Measurements from ENCODE around the gene ZNF235. TPM values are rescaled to one million over a fixed set of nuclear protein-coding genes. Genes with fewer than 3 reads are reported as not detected.
A peak's percentile ranks its signal among the peaks of the same experiment; 100 is the strongest.

ZNF235 gene
- total RNA-seq, 4 donors from 2014 or later, result 1.9 to 3.3 (median 2.1) TPM

DNA sequence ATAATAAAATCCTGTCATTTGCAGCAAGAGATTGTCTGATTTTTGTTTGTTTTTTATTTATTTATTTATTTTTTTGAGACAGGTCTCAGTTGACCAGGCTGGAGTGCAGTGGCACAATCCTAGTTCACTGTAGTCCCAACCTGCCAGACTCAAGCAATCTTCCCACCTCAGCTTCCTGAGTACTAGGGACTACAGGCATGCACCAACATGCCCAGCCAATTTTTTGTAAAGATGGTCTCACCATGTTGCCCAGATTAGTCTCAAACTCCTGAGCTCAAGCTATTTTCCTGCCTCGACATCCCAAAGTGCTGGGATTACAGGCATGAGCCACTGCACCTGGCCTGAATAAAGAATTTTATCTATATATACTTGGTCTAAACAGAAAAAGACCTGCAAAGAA lies 27.5 kb downstream of the ZNF235 start:
- peaks cover 0 to 31% (median 8%) of the 10 kb centered on the region in 3 donors for H3K9me3 ChIP-seq
- H3K27me3 ChIP-seq, result no peaks in the 10 kb centered on the region
- no peaks in the 10 kb centered on the region for H3K4me1 ChIP-seq
- no peak overlapping the region for H3K27ac ChIP-seq
- TF ChIP-seq POLR2A (IDR thresholded peaks at IDR 0.05), result no peak
- TF ChIP-seq, protein P1, sequence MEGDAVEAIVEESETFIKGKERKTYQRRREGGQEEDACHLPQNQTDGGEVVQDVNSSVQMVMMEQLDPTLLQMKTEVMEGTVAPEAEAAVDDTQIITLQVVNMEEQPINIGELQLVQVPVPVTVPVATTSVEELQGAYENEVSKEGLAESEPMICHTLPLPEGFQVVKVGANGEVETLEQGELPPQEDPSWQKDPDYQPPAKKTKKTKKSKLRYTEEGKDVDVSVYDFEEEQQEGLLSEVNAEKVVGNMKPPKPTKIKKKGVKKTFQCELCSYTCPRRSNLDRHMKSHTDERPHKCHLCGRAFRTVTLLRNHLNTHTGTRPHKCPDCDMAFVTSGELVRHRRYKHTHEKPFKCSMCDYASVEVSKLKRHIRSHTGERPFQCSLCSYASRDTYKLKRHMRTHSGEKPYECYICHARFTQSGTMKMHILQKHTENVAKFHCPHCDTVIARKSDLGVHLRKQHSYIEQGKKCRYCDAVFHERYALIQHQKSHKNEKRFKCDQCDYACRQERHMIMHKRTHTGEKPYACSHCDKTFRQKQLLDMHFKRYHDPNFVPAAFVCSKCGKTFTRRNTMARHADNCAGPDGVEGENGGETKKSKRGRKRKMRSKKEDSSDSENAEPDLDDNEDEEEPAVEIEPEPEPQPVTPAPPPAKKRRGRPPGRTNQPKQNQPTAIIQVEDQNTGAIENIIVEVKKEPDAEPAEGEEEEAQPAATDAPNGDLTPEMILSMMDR (IDR thresholded peaks at IDR 0.05 in 4 of 5, conservative IDR thresholded peaks at IDR 0.05 in 1 of 5), result no peak
- in situ Hi-C loops (cut with MboI; ENCODE audit: low sequenced_read_pairs in 4 of 4), result no loop called here
- H3K36me3 ChIP-seq, result peaks cover 0 to 44% of the 10 kb centered on the region in 2 donors
- intact Hi-C loops (cut with DNase I; ENCODE audit: low total_unique reads), result no loop called here
- DNase-seq (no peak), ATAC-seq (no peak)
- no peak overlapping the region for H3K4me3 ChIP-seq

DNA sequence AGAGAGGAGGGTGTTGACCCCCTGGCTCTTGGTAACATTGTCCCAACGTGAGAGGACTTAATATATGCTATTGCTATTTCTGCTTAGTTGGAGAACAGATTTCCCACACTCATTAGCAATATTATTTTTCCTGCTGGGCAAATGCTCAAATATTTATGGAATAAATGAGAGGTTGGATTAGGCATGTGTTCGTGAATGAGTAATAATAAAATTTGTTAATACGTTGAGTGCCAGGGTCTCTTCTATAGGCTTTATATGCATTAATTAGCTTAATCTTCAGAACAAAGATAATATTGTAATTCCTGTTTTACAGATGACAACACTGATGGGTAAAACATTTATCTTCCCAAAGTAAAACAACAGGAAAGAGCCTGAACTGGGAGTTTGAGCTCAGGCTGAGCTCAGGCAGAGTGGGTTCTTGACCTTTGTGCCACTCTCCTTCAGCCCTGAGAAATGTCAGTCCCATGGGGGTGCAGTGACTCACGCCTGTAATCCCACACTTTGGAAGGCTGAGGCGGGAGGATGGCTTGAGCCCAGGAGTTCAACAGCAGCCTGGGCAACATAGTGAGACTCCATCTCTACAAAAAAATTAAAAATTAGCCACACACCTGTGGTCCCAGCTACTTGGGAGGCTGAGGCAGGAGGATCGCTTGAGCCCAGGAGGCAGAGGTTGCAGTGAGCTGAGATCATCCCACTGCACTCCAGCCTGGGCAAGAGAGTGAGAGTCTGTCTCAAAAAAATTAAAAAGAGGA lies 44.0 kb downstream of the ZNF235 start:
- peaks cover 0 to 9% (median 3%) of the 10 kb centered on the region in 3 donors for H3K9me3 ChIP-seq
- H3K36me3 ChIP-seq, result peaks cover 0 to 13% of the 10 kb centered on the region in 2 donors
- H3K4me3 ChIP-seq, result peak overlapping the region in 1 of 4 donors; percentile 44
- in situ Hi-C loops (cut with MboI; ENCODE audit: low sequenced_read_pairs in 4 of 4) (no loop called here), intact Hi-C loops (cut with DNase I; ENCODE audit: low total_unique reads) (no loop called here)
- peak overlapping the region in 1 of 4 donors; percentile 73 for H3K27ac ChIP-seq
- H3K27me3 ChIP-seq, result no peaks in the 10 kb centered on the region
- TF ChIP-seq, protein P1 (IDR thresholded peaks at IDR 0.05 in 4 of 5, conservative IDR thresholded peaks at IDR 0.05 in 1 of 5), result no peak
- TF ChIP-seq POLR2A (IDR thresholded peaks at IDR 0.05), result no peak
- DNase-seq, result no peak
- no peaks in the 10 kb centered on the region for H3K4me1 ChIP-seq
- no peak for ATAC-seq

- TF ChIP-seq POLR2A (IDR thresholded peaks at IDR 0.05), result no peak
- TF ChIP-seq, protein P1 (IDR thresholded peaks at IDR 0.05 in 4 of 5, conservative IDR thresholded peaks at IDR 0.05 in 1 of 5), result no peak
- peak overlapping the region; percentile 18 to 73 (median 50) for H3K27ac ChIP-seq
- no peaks in the 10 kb centered on the region for H3K4me1 ChIP-seq
- ATAC-seq (no peak), DNase-seq (no peak)
- in situ Hi-C loops (cut with MboI; ENCODE audit: low sequenced_read_pairs in 4 of 4) (no loop called here), intact Hi-C loops (cut with DNase I; ENCODE audit: low total_unique reads) (no loop called here)
- H3K36me3 ChIP-seq, result peaks cover 2 to 16% of the 10 kb centered on the region in 2 donors
- peaks cover 0 to 15% (median 3%) of the 10 kb centered on the region in 3 donors for H3K9me3 ChIP-seq
- H3K4me3 ChIP-seq, result peak overlapping the region; percentile 34 to 48 (median 46)
- H3K27me3 ChIP-seq, result no peaks in the 10 kb centered on the region
Observed at GRCh38 chr19:44260343-44260681, 44.5 kb downstream of the ZNF235 start.

DNA sequence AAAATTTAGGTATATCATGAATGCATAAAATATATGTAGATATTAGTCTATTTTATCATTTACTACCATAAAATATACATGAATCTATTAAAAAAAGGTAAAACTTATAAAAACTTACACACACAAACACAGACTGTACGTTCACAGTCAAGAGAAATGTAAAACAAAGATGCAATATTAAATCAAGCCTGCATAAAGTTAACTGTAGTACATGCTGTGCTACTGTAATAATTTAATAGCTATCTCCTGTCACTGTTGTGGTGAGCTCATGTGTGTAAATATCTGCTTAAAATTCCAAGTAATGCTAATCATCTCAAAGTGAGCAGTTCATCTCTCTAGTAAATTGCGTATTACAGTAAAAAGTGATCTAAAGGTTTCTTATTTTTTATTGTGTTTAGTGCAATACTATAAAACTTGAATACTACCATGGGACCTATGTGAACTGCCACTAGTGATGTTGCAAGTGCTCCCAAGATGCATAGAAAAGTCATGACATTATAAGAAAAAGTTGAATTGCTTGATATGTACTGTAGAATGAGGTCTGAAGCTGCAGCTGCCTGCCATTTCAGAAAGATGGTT lies 45.9 kb downstream of the ZNF235 start:
- in situ Hi-C loops (cut with MboI; ENCODE audit: low sequenced_read_pairs in 4 of 4), result no loop called here
- no peak overlapping the region for H3K4me3 ChIP-seq

More for the DNA sequence above, 45.9 kb downstream of the ZNF235 start:
- intact Hi-C loops (cut with DNase I; ENCODE audit: low total_unique reads), result no loop called here
- H3K36me3 ChIP-seq, result peaks cover 7 to 20% of the 10 kb centered on the region in 2 donors
- peaks cover 0 to 28% (median 3%) of the 10 kb centered on the region in 3 donors for H3K9me3 ChIP-seq
- TF ChIP-seq POLR2A (IDR thresholded peaks at IDR 0.05), result no peak
- TF ChIP-seq, protein P1 (IDR thresholded peaks at IDR 0.05 in 4 of 5, conservative IDR thresholded peaks at IDR 0.05 in 1 of 5), result no peak
- no peak for ATAC-seq
- no peak overlapping the region for H3K27ac ChIP-seq
- H3K4me1 ChIP-seq, result no peaks in the 10 kb centered on the region
- no peak for DNase-seq
- no peaks in the 10 kb centered on the region for H3K27me3 ChIP-seq

All from gastrocnemius medialis (tissue), 4 donors.